CD4-positive, alpha-beta T cell (primary cell): ENCODE results near the gene ALDH1L2. TPM values are rescaled to one million over a fixed set of nuclear protein-coding genes. Genes with fewer than 3 reads are reported as not detected.

Experiments used
- ATAC-seq: fragments of 200-7000 bp; cut with Tn5 transposase; one replicate; pipeline ENCODE4 v1.10.0; 2022; ENCODE audit warnings: mild to moderate bottlenecking; ENCODE audit not compliant: poor library complexity
- CTCF ChIA-PET: fragments of 350-600 bp; sonication (Branson Sonifier 250); formaldehyde crosslinking; loops from one replicate; lab custom pipeline; 2021; ENCODE audit warnings: antibody characterized with exemption, inconsistent platforms; lab: Charles Lee
- POLR2A ChIA-PET: fragments of 350-600 bp; sonication (Branson Sonifier 250); formaldehyde crosslinking; loops from one replicate; lab custom pipeline; 2021; ENCODE audit warnings: antibody characterized with exemption, inconsistent platforms; lab: Charles Lee
- DNase-seq, 14 experiments: peaks; one replicate each; pipeline ENCODE4 v3.0.0-alpha.2; 2013 to 2020; ENCODE audit warnings: mixed read lengths in 2 of 14
- H3K27ac ChIP-seq, 2 donors: one replicate each; pipeline versions ENCODE4 v1.5.1 to v1.7.0; 2013; ENCODE audit warnings: low read length in 2 of 2, low read depth in 1 of 2, mild to moderate bottlenecking in 1 of 2
- H3K27me3 ChIP-seq, 2 experiments: 1 replicate in 1 of 2; 2 replicates in 1 of 2; pipeline versions ENCODE4 v1.6.1 to v1.7.0; 2013; ENCODE audit warnings: low read length in 2 of 2, control low read depth in 1 of 2, mild to moderate bottlenecking in 1 of 2, moderate library complexity in 1 of 2; ENCODE audit not compliant: insufficient read depth in 2 of 2, control insufficient read depth in 1 of 2
- H3K36me3 ChIP-seq: one replicate; pipeline ENCODE4 v1.6.1; 2013; ENCODE audit warnings: low read length, control low read depth; ENCODE audit not compliant: insufficient read depth
- H3K4me1 ChIP-seq: one replicate; pipeline ENCODE4 v1.6.1; 2013; ENCODE audit warnings: low read length, control low read depth; ENCODE audit not compliant: insufficient read depth
- H3K4me3 ChIP-seq: one replicate; pipeline ENCODE4 v1.5.1; 2013; ENCODE audit warnings: mild to moderate bottlenecking, low read length, moderate library complexity
- H3K9me3 ChIP-seq, 2 experiments: 1 replicate in 1 of 2; 2 replicates in 1 of 2; pipeline versions ENCODE4 v1.6.1 to v1.7.0; 2013; ENCODE audit warnings: low read length in 2 of 2, mild to moderate bottlenecking in 2 of 2, control low read depth in 1 of 2, moderate library complexity in 1 of 2; ENCODE audit not compliant: control insufficient read depth in 1 of 2, insufficient read depth in 1 of 2
- H3K27ac Mint-ChIP-seq: one replicate; pipeline ENCODE4 v1.8.0; 2020; ENCODE audit warnings: mixed read lengths
- H3K27me3 Mint-ChIP-seq: one replicate; pipeline ENCODE4 v1.8.0; 2021; ENCODE audit warnings: mixed read lengths
- H3K36me3 Mint-ChIP-seq: one replicate; pipeline ENCODE4 v1.8.0; 2021; ENCODE audit warnings: low read depth, mixed read lengths
- H3K4me1 Mint-ChIP-seq: one replicate; pipeline ENCODE4 v1.8.0; 2021; ENCODE audit warnings: low read depth, mixed read lengths
- H3K4me3 Mint-ChIP-seq: one replicate; pipeline ENCODE4 v1.8.0; 2020; ENCODE audit warnings: mild to moderate bottlenecking, mixed read lengths
- H3K9me3 Mint-ChIP-seq: one replicate; pipeline ENCODE4 v1.8.0; 2020; ENCODE audit warnings: mixed read lengths
- CTCF ChIP-seq: fragments of 200-600 bp; IDR thresholded peaks from one replicate; pipeline ENCODE4 v1.8.0; 2022; ENCODE audit warnings: antibody characterized with exemption, mild to moderate bottlenecking
- intact Hi-C, 2 experiments: fragments of 100-400 bp; cut with DNase I in 1 of 2; cut with micrococcal nuclease in 1 of 2; formaldehyde crosslinking; loops; one replicate each; pipeline versions ENCODE4 v1.15.1 to v1.9.0; 2023 to 2025; cut with DNase I, micrococcal nuclease
- total RNA-seq, 174 experiments: library from RNA in 2 of 174; stranded (reverse) in 2 of 174; gene quantifications; one replicate each; pipeline ENCODE4 v1.2.3 and lab custom pipeline; 2021 to 2026

The ALDH1L2 gene
- total RNA-seq, 2 experiments from 2014 or later = 0.03 TPM; not detected in 1

GRCh38 chr12:104975587-104976343 is 108.5 kb downstream of the ALDH1L2 start:
- Histone ChIP-seq H3K9me3 (no peaks in the 10 kb centered on the region), H3K27me3 (no peaks in the 10 kb centered on the region), H3K27ac (no peak overlapping the region), H3K4me3 (no peak overlapping the region), H3K36me3 (no peaks in the 10 kb centered on the region), H3K4me1 (no peaks in the 10 kb centered on the region)
- no peak overlapping the region for H3K27ac Mint-ChIP-seq
- ChIA-PET CTCF (no interaction called here), POLR2A (interaction anchor here (0.6 kb wide), 1 partner anchor 58 kb away, joined by 3 read pairs; no protein-coding TSS in a partner anchor)
- DNase-seq (peak in 1 of 14 experiments; percentile 19), ATAC-seq (no peak)
- no peak for TF ChIP-seq CTCF
- H3K4me1 Mint-ChIP-seq = no peaks in the 10 kb centered on the region
- intact Hi-C loops = no loop called here
- no peaks in the 10 kb centered on the region for H3K9me3 Mint-ChIP-seq
- H3K27me3 Mint-ChIP-seq = no peaks in the 10 kb centered on the region
- H3K36me3 Mint-ChIP-seq = no peaks in the 10 kb centered on the region
- no peak overlapping the region for H3K4me3 Mint-ChIP-seq

GRCh38 chr12:104974626-104975290 is 109.5 kb downstream of the ALDH1L2 start:
- ChIA-PET POLR2A (no interaction called here), CTCF (no interaction called here)
- no peaks in the 10 kb centered on the region for H3K27me3 Mint-ChIP-seq
- no peak overlapping the region for H3K4me3 Mint-ChIP-seq
- Histone ChIP-seq H3K27ac (no peak overlapping the region), H3K36me3 (no peaks in the 10 kb centered on the region), H3K4me3 (no peak overlapping the region), H3K4me1 (no peaks in the 10 kb centered on the region), H3K27me3 (no peaks in the 10 kb centered on the region), H3K9me3 (no peaks in the 10 kb centered on the region)
- H3K4me1 Mint-ChIP-seq = no peaks in the 10 kb centered on the region
- TF ChIP-seq CTCF = no peak
- ATAC-seq (no peak), DNase-seq (peak in 3 of 14 experiments; percentile 28 to 61 (median 53))
- H3K9me3 Mint-ChIP-seq = no peaks in the 10 kb centered on the region
- intact Hi-C loops = no loop called here
- no peak overlapping the region for H3K27ac Mint-ChIP-seq
- H3K36me3 Mint-ChIP-seq = no peaks in the 10 kb centered on the region

GRCh38 chr12:104973250-104973649 is 111.0 kb downstream of the ALDH1L2 start:
- Mint-ChIP-seq H3K4me1 (no peaks in the 10 kb centered on the region), H3K36me3 (no peaks in the 10 kb centered on the region), H3K4me3 (no peak overlapping the region), H3K27me3 (no peaks in the 10 kb centered on the region), H3K27ac (no peak overlapping the region), H3K9me3 (no peaks in the 10 kb centered on the region)
- Histone ChIP-seq H3K4me1 (no peaks in the 10 kb centered on the region), H3K27me3 (no peaks in the 10 kb centered on the region), H3K36me3 (no peaks in the 10 kb centered on the region), H3K9me3 (no peaks in the 10 kb centered on the region), H3K4me3 (no peak overlapping the region), H3K27ac (no peak overlapping the region)
- ChIA-PET CTCF (no interaction called here), POLR2A (no interaction called here)
- TF ChIP-seq CTCF = no peak
- intact Hi-C loops = no loop called here
- DNase-seq (no peak), ATAC-seq (no peak)
